ENCODE measurements around the gene FZD7. TPM values are rescaled to one million over a fixed set of nuclear protein-coding genes. Genes with fewer than 3 reads are reported as not detected.

The FZD7 gene
- total and polyA plus RNA-seq, 2 of the 8 experiments (the other 6 are each of a cell fraction or from before 2014, with no cell fraction given), result 176 to 246 TPM

GRCh38 chr2:202035941-202036372 is 2.3 kb downstream of the FZD7 start:
- H3K9me3 ChIP-seq (ENCODE audit: insufficient read depth in 2 of 2, low read depth in 1 of 2, low read length in 1 of 2), result no peaks in the 10 kb centered on the region
- H3K18ac ChIP-seq (ENCODE audit: extremely low read depth, low read length), result peak overlapping the region; percentile 96
- H3K56ac ChIP-seq (replicated peaks; ENCODE audit: insufficient read length, low read depth, low read length), result peak overlapping the region; percentile 42
- no peak overlapping the region for H3K14ac ChIP-seq (ENCODE audit: insufficient read length)
- H3K79me2 ChIP-seq (ENCODE audit: control insufficient read depth in 1 of 2, insufficient read depth in 2 of 2, low read length in 2 of 2), result peaks cover 30 to 64% of the 10 kb centered on the region in 2 experiments
- H2BK15ac ChIP-seq (ENCODE audit: low read length), result no peak overlapping the region; the same call in 1 of the 2 replicates
- peaks cover 30 to 33% of the 10 kb centered on the region in 2 experiments for H4K20me1 ChIP-seq (replicated peaks in 1 of 2; ENCODE audit: control insufficient read depth in 1 of 2, insufficient read depth in 2 of 2, low read length in 2 of 2)
- peak overlapping the region; percentile 64 for H4K91ac ChIP-seq (replicated peaks; ENCODE audit: insufficient read length, low read length)
- H2BK120ac ChIP-seq (replicated peaks; ENCODE audit: low read depth, low read length), result peak overlapping the region; percentile 47
- H2AFZ ChIP-seq (ENCODE audit: low read length), result no peak overlapping the region
- H2AK5ac ChIP-seq (ENCODE audit: low read depth, low read length), result no peak overlapping the region
- peaks cover 9 to 45% (median 18%) of the 10 kb centered on the region in 4 experiments for H3K36me3 ChIP-seq (ENCODE audit: control insufficient read depth in 2 of 4, insufficient read depth in 4 of 4, low read length in 3 of 4)
- H3K4me3 ChIP-seq (ENCODE audit: extremely low read depth in 1 of 4, insufficient read depth in 2 of 4, low read depth in 3 of 4, low read length in 4 of 4), result peak overlapping the region; percentile 78 to 96 (median 93)
- peaks cover 0 to 16% (median 9%) of the 10 kb centered on the region in 4 experiments; a peak in 6 of 7 replicates for H3K4me1 ChIP-seq (replicated peaks in 1 of 4; ENCODE audit: control insufficient read depth in 3 of 4, insufficient read depth in 4 of 4, low read length in 3 of 4)
- no peak overlapping the region for H2BK20ac ChIP-seq (ENCODE audit: low read length)
- H3K4ac ChIP-seq (replicated peaks; ENCODE audit: insufficient read length, low read depth, low read length), result peak overlapping the region; percentile 75
- WGBS, 2 experiments (ENCODE audit: extremely low coverage in 1 of 2, insufficient coverage in 1 of 2, insufficient read length in 1 of 2, insufficient replicate concordance in 2 of 2, low coverage in 1 of 2, low lambda C conversion rate in 2 of 2, missing lambda C conversion rate in 1 of 2), result 4% methylated on average over 25 of the region's 32 CpGs; no CpG with 5 or more reads in 1 of the 2 experiments
- H3K23me2 ChIP-seq (ENCODE audit: low read depth, low read length), result peaks cover 9% of the 10 kb centered on the region; the same call in 1 of the 2 replicates
- DNase-seq (ENCODE audit: low read depth in 1 of 2, low spot score in 2 of 2), result no peak
- no peak overlapping the region; the same call in 1 of the 2 replicates for H3K27ac ChIP-seq (ENCODE audit: low read depth, low read length)
- peak overlapping the region; percentile 49 to 85 (median 67) for H3K9ac ChIP-seq (replicated peaks in 1 of 4; ENCODE audit: extremely low read depth in 1 of 4, low read depth in 3 of 4, low read length in 3 of 4)
- H4K8ac ChIP-seq (ENCODE audit: extremely low read depth, insufficient read depth, low read length), result peak overlapping the region; percentile 29; the same call in 1 of the 2 replicates
- H3K27me3 ChIP-seq (replicated peaks in 1 of 4; ENCODE audit: control insufficient read depth in 3 of 4, extremely low read depth in 1 of 4, insufficient read depth in 3 of 4, low read length in 3 of 4), result no peaks in the 10 kb centered on the region
- peak overlapping the region; percentile 61 to 82 for H3K4me2 ChIP-seq (ENCODE audit: insufficient read depth in 1 of 2, low read depth in 2 of 2, low read length in 2 of 2)
- peak overlapping the region; percentile 96 for H2BK5ac ChIP-seq (ENCODE audit: low read depth, low read length)
- ChIA-PET POLR2A (ENCODE audit: partially characterized antibody) (interaction anchor here (0.7 to 2.4 kb wide), 23 partner anchors 10 to 176 kb away, joined by 3 to 11 read pairs (median 4); partner anchors contain the start of gene KIAA2012), CTCF (ENCODE audit: partially characterized antibody) (interaction anchor here (0.9 to 2.1 kb wide), 9 partner anchors 11 to 258 kb away, joined by 3 to 6 read pairs (median 4); no protein-coding TSS in a partner anchor)
- H4K5ac ChIP-seq (ENCODE audit: insufficient read length, low read depth, low read length), result peak overlapping the region; percentile 41
- H2BK12ac ChIP-seq (ENCODE audit: low read depth, low read length), result peak overlapping the region; percentile 88; the same call in 1 of the 2 replicates
- no peak for FAIRE-seq
- H3K23ac ChIP-seq (ENCODE audit: insufficient read length), result no peak overlapping the region
- no peaks in the 10 kb centered on the region for H3K79me1 ChIP-seq (ENCODE audit: low read depth, low read length)
- TF ChIP-seq RAD21 (IDR thresholded peaks at IDR 0.05 in 1 of 2, conservative IDR thresholded peaks at IDR 0.05 in 1 of 2; ENCODE audit: low read depth in 2 of 2, low read length in 2 of 2) (no peak), ATF2 (IDR thresholded peaks at IDR 0.05; ENCODE audit: low read length) (0 out of 2 replicates have a peak, but pooled peaks have one; percentile 17), SP2 (IDR thresholded peaks at IDR 0.05; ENCODE audit: low read length) (no peak), KDM1A (IDR thresholded peaks at IDR 0.05; ENCODE audit: borderline replicate concordance, low read length) (no peak), RFX5 (IDR thresholded peaks at IDR 0.05; ENCODE audit: borderline replicate concordance, low read depth, low read length) (no peak), JUN (IDR thresholded peaks at IDR 0.05; ENCODE audit: low read depth, low read length) (no peak), POLR2AphosphoS5 (IDR thresholded peaks at IDR 0.05; ENCODE audit: low read depth, low read length) (peak; percentile 41; the same call in 1 of the 2 replicates), SIN3A (conservative IDR thresholded peaks at IDR 0.05 in 1 of 2, IDR thresholded peaks at IDR 0.05 in 1 of 2; ENCODE audit: low read depth in 1 of 2, low read length in 2 of 2) (no peak; a peak in 1 of 4 replicates), YY1 (IDR thresholded peaks at IDR 0.05; ENCODE audit: low read depth, low read length) (no peak)

All from H1 (cell line).